Subcutaneous adipose tissue (tissue), 4 donors: ENCODE data around the gene PHLPP1. TPM values are rescaled to one million over a fixed set of nuclear protein-coding genes. Genes with fewer than 3 reads are reported as not detected.

Experiments
- total RNA-seq, 4 donors: library from RNA; depleted of rRNA; stranded (reverse); fragments of >200 nt; gene quantifications; one replicate each; pipeline ENCODE4 v1.1.0, GENCODE V29; 2016
- TF ChIP-seq, protein P1 (sequence below): fragments of 450-650 bp; IDR thresholded peaks from one replicate; pipeline ENCODE4 v1.5.1; 2016; ENCODE audit warnings: low read depth, mild to moderate bottlenecking, control low read depth, antibody characterized with exemption, moderate library complexity

The PHLPP1 gene
- total RNA-seq, 4 donors from 2014 or later = 9.7 to 28.3 (median 21.2) TPM

DNA sequence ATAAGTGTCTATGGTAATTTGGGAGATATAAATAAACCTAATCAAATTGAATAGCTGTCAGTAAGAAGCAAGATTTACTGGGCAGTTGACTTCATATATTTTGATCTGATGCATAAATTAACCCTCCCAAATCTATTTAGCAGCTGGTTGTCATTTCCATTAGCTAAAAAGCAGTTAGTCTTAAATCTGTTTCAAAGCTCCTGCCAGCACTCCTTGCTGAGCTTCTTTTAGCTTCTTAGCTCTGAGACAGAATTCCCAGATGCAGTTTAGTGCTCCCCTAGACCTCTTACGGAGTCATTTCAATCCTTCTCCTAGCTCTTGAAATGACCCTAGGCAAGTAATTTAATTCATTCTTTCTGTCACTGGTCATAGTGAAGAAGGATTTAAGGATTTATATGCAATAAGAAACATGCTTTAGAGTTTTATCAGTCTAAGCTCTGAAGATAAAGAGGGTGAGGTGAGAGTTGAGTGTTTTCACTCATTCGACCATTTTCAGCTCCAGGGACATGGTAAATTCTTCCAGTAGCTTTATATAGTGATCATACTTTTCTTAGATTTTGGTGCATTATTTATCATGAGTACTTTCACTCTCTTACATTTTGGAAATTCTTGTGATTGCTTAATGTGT, 98.9 kb downstream of the PHLPP1 start:
- TF ChIP-seq, protein P1, sequence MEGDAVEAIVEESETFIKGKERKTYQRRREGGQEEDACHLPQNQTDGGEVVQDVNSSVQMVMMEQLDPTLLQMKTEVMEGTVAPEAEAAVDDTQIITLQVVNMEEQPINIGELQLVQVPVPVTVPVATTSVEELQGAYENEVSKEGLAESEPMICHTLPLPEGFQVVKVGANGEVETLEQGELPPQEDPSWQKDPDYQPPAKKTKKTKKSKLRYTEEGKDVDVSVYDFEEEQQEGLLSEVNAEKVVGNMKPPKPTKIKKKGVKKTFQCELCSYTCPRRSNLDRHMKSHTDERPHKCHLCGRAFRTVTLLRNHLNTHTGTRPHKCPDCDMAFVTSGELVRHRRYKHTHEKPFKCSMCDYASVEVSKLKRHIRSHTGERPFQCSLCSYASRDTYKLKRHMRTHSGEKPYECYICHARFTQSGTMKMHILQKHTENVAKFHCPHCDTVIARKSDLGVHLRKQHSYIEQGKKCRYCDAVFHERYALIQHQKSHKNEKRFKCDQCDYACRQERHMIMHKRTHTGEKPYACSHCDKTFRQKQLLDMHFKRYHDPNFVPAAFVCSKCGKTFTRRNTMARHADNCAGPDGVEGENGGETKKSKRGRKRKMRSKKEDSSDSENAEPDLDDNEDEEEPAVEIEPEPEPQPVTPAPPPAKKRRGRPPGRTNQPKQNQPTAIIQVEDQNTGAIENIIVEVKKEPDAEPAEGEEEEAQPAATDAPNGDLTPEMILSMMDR = no peak

DNA sequence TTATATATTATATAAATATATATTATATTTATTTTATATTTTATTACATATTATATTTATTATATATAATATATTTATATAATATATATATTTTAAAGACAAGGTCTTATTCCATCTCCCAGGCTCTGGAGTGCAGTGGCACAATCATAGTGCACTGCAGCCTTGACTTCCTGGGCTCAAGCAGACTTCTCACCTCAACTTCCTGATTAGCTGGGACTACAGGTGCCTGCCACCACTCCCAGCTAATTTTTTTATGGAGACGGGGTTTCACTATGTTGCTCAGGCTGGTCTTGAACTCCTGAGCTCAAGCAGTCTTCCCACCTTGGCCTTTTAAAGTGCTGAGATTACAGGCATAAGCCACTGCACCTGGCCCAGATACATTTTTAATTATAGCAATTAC, 110.0 kb downstream of the PHLPP1 start:
- TF ChIP-seq, protein P1 = no peak

DNA sequence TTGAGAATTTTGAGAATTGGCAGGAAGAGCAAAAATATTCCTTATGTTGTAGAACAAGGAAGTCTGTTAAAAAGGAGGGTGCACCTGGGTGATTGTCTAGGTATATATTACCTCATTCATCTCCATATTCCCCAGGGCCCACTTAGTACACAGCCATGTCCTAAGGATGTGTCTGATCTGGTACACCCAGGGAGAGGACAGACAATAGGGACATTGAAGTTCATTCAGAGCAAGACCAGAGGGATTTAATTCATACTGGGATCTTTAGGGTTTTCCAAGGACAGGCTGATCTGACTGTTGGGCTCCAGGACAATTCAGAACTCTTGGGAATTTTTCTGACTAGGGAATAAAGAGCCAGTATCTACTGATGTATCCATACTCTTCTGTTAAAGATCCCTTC, 112.1 kb downstream of the PHLPP1 start:
- TF ChIP-seq, protein P1 = no peak

DNA sequence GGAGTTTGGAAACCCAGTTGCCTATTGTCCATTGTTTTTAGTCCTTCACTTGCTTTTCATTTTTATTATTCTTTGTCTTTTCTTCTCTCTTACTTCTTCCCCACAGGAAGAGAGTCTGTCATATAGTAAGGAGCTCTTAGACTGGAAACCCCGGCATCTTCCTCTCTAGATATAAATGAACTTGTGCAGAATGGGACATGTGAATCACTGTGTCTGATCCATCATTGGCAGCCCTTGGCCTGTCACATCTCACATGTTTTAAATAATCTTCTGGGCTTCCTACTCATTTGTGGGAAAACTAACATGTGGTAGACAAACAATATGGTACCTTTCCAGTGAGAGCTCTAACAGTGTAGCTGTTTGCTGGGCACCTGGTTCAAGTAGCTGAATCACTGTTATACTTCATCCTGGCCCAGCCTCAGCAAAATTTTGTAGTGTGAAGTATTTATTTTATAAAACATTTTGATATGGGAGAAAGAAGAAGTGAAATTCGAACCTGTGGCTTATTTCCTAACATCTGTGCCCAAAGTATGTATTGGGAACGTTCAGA, 112.8 kb downstream of the PHLPP1 start:
- TF ChIP-seq, protein P1 = no peak

DNA sequence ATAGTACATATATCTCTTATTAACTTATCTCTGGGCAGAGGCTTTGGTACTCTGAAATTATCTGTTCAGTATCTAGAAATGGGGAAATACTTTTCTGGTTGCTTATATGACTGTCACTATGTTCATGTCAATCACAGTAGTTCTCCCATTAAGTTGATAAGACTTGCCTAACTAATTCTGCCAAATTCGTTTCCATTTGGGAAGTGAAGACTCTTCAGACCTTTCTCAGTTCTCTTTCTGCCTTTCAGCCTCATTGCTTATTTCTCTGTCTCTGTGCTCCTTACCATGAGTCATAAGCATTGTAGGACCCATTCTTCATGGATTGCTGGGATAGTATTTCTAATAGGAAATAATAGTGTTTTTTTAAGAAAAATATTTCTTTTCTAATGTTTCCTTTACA, 113.5 kb downstream of the PHLPP1 start:
- TF ChIP-seq, protein P1 = no peak

DNA sequence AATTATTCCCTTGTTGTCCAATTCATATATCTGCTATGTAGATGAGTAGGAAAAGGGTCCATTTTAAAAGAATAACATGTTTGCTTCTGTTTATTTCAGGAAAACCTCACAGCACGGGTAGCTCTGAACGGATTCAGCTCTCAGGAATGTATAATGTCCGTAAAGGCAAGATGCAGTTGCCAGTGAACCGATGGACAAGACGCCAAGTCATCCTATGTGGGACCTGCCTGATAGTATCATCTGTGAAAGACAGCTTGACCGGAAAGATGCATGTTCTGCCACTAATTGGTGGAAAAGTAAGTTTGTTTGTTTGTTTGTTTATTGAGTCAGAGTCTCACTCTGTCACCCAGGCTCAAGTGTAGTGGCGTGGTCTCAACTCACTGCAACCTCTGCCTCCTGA, 114.6 kb downstream of the PHLPP1 start:
- TF ChIP-seq, protein P1 = no peak

DNA sequence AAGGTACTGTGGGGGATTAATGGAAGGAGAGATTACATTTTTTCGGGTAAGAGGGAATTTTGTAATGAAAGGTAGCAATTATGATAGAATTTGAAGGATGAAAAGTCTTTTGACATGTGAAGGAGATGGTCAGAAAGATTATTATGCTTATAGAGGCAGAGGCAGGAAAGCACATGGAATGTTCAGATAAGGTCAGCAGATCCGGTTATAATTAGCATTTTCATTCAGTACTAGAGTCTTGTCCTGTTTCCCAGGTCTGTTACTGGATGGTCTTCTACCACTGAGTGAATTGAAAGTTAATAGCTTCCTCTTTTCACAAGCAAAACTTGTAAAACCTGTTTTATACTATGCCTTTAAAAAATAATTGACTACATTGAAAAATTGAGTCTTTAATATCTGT, 116.9 kb downstream of the PHLPP1 start:
- TF ChIP-seq, protein P1 = no peak
